ENCODE measurements around the gene GPATCH3. TPM values are rescaled to one million over a fixed set of nuclear protein-coding genes. Genes with fewer than 3 reads are reported as not detected.

The GPATCH3 gene
- total and polyA plus RNA-seq, 2 of the 8 experiments (the other 6 are each of a cell fraction or from before 2014, with no cell fraction given), result 7.9 to 17.4 TPM

- H3K36me3 ChIP-seq (ENCODE audit: control insufficient read depth in 2 of 4, insufficient read depth in 4 of 4, low read length in 3 of 4), result peaks cover 0 to 25% (median 15%) of the 10 kb centered on the region in 4 experiments; a peak in 5 of 8 replicates
- H3K9me3 ChIP-seq (ENCODE audit: insufficient read depth in 2 of 2, low read depth in 1 of 2, low read length in 1 of 2), result no peaks in the 10 kb centered on the region
- H2BK5ac ChIP-seq (ENCODE audit: low read depth, low read length), result no peak overlapping the region
- H3K56ac ChIP-seq (replicated peaks; ENCODE audit: insufficient read length, low read depth, low read length), result no peak overlapping the region
- no peak overlapping the region for H3K18ac ChIP-seq (ENCODE audit: extremely low read depth, low read length)
- no peak overlapping the region for H3K4me3 ChIP-seq (ENCODE audit: extremely low read depth in 1 of 4, insufficient read depth in 2 of 4, low read depth in 3 of 4, low read length in 4 of 4)
- no peak overlapping the region for H2BK15ac ChIP-seq (ENCODE audit: low read length)
- H2AFZ ChIP-seq (ENCODE audit: low read length), result no peak overlapping the region
- H3K23ac ChIP-seq (ENCODE audit: insufficient read length), result no peak overlapping the region
- peak; percentile 14 to 32 (median 30); a peak in 2 of 4 replicates for TF ChIP-seq CTCF (IDR thresholded peaks at IDR 0.05; ENCODE audit: control extremely low read depth in 1 of 3, insufficient read depth in 1 of 3, low read depth in 1 of 3, low read length in 3 of 3)
- no peak for TF ChIP-seq ZNF274 (IDR thresholded peaks at IDR 0.05; ENCODE audit: borderline replicate concordance, extremely low read depth, low read length)
- no peak overlapping the region for H3K4ac ChIP-seq (replicated peaks; ENCODE audit: insufficient read length, low read depth, low read length)
- DNase-seq (ENCODE audit: low read depth in 1 of 2, low spot score in 2 of 2) (no peak), FAIRE-seq (no peak)
- H2BK120ac ChIP-seq (replicated peaks; ENCODE audit: low read depth, low read length), result no peak overlapping the region
- POLR2A ChIA-PET (ENCODE audit: partially characterized antibody), result interaction anchor here (1.0 to 1.4 kb wide), 2 partner anchors 39 kb away, joined by 3 read pairs; partner anchors contain the start of gene GPN2
- peaks cover 0 to 4% (median 1%) of the 10 kb centered on the region in 4 experiments; a peak in 2 of 7 replicates for H3K4me1 ChIP-seq (replicated peaks in 1 of 4; ENCODE audit: control insufficient read depth in 3 of 4, insufficient read depth in 4 of 4, low read length in 3 of 4)
- no peak overlapping the region for H2BK20ac ChIP-seq (ENCODE audit: low read length)
- no peak overlapping the region for H3K9ac ChIP-seq (replicated peaks in 1 of 4; ENCODE audit: extremely low read depth in 1 of 4, low read depth in 3 of 4, low read length in 3 of 4)
- CTCF ChIA-PET (ENCODE audit: partially characterized antibody), result interaction anchor here (0.6 to 4.6 kb wide), 14 partner anchors 9 to 252 kb away, joined by 3 to 57 read pairs (median 6); partner anchors contain the start of gene GPN2
- H2AK5ac ChIP-seq (ENCODE audit: low read depth, low read length), result no peak overlapping the region
- H4K5ac ChIP-seq (ENCODE audit: insufficient read length, low read depth, low read length), result no peak overlapping the region
- H3K27ac ChIP-seq (ENCODE audit: low read depth, low read length), result no peak overlapping the region
- H3K14ac ChIP-seq (ENCODE audit: insufficient read length), result no peak overlapping the region
- H2BK12ac ChIP-seq (ENCODE audit: low read depth, low read length), result no peak overlapping the region
- H3K23me2 ChIP-seq (ENCODE audit: low read depth, low read length), result no peaks in the 10 kb centered on the region
- H3K4me2 ChIP-seq (ENCODE audit: insufficient read depth in 1 of 2, low read depth in 2 of 2, low read length in 2 of 2), result no peak overlapping the region
- H4K20me1 ChIP-seq (replicated peaks in 1 of 2; ENCODE audit: control insufficient read depth in 1 of 2, insufficient read depth in 2 of 2, low read length in 2 of 2), result peaks cover 0 to 4% of the 10 kb centered on the region in 2 experiments
- 86% methylated on average over 11 of the region's 12 CpGs; no CpG with 5 or more reads in 1 of the 2 experiments for WGBS, 2 experiments (ENCODE audit: extremely low coverage in 1 of 2, insufficient coverage in 1 of 2, insufficient read length in 1 of 2, insufficient replicate concordance in 2 of 2, low coverage in 1 of 2, low lambda C conversion rate in 2 of 2, missing lambda C conversion rate in 1 of 2)
- H4K91ac ChIP-seq (replicated peaks; ENCODE audit: insufficient read length, low read length), result no peak overlapping the region
- H3K79me2 ChIP-seq (ENCODE audit: control insufficient read depth in 1 of 2, insufficient read depth in 2 of 2, low read length in 2 of 2), result no peaks in the 10 kb centered on the region
- H4K8ac ChIP-seq (ENCODE audit: extremely low read depth, insufficient read depth, low read length), result no peak overlapping the region; the same call in 1 of the 2 replicates
- H3K27me3 ChIP-seq (replicated peaks in 1 of 4; ENCODE audit: control insufficient read depth in 3 of 4, extremely low read depth in 1 of 4, insufficient read depth in 3 of 4, low read length in 3 of 4), result no peaks in the 10 kb centered on the region
- H3K79me1 ChIP-seq (ENCODE audit: low read depth, low read length), result no peaks in the 10 kb centered on the region
Measured at GRCh38 chr1:26851106-26851684, 49.1 kb downstream of the GPATCH3 start.

Measured in H1 (cell line).